OCI-LY3 (cell line): ENCODE results near the gene RSBN1L.

Experiments used
- EZH2phosphoT487 ChIP-seq: fragments of 200-600 bp; shearing (Covaris generic); IDR thresholded peaks from 2 replicates; pipeline ENCODE4 v1.6.1; 2018; ENCODE audit warnings: antibody characterized with exemption, mixed run types, low read depth
- TF ChIP-seq, protein P1 (sequence below): fragments of 200-600, 300-600 bp; sonication (generic); IDR thresholded peaks from 2 replicates; pipeline ENCODE4 v1.5.1; 2014; ENCODE audit warnings: antibody characterized with exemption, low read length, low read depth

DNA sequence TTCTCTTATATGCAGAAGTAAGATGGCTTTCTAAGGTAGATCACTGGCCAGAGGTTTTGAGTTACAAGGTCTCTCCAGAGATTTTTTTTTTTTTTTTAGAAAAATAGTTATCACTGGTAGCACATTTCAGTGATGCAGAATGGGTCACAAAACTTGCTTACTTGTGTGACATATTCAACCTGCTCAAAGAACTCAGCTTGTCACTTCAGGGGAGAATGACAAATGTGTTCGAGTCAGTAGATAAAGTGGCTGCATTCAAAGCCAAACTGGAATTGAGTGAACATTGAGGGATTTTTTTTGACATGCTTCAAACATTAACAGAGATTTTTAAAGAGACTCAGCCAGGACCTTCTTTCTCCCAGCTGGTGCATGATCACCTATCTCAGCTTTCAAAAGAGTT is 135.7 kb downstream of the RSBN1L start:
- TF ChIP-seq, protein P1, sequence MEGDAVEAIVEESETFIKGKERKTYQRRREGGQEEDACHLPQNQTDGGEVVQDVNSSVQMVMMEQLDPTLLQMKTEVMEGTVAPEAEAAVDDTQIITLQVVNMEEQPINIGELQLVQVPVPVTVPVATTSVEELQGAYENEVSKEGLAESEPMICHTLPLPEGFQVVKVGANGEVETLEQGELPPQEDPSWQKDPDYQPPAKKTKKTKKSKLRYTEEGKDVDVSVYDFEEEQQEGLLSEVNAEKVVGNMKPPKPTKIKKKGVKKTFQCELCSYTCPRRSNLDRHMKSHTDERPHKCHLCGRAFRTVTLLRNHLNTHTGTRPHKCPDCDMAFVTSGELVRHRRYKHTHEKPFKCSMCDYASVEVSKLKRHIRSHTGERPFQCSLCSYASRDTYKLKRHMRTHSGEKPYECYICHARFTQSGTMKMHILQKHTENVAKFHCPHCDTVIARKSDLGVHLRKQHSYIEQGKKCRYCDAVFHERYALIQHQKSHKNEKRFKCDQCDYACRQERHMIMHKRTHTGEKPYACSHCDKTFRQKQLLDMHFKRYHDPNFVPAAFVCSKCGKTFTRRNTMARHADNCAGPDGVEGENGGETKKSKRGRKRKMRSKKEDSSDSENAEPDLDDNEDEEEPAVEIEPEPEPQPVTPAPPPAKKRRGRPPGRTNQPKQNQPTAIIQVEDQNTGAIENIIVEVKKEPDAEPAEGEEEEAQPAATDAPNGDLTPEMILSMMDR = no peak
- no peak for TF ChIP-seq EZH2phosphoT487
